Testis (tissue), 2 donors: Measurements from ENCODE around the gene PITX2.

Experiments used
- POLR2A ChIP-seq: fragments of 450-650 bp; IDR thresholded peaks from one replicate; pipeline ENCODE4 v1.6.1; 2017; ENCODE audit warnings: antibody characterized with exemption, mild to moderate bottlenecking, moderate library complexity
- TF ChIP-seq, protein P1 (sequence below), 3 experiments: fragments of 450-650 bp in 2 of 3; fragments of 200-600 bp in 1 of 3; sonication (generic) in 1 of 3; IDR thresholded peaks; one replicate each; pipeline ENCODE4 v1.5.1; 2016 to 2019; ENCODE audit warnings: antibody characterized with exemption in 3 of 3, mild to moderate bottlenecking in 2 of 3, moderate library complexity in 1 of 3

DNA sequence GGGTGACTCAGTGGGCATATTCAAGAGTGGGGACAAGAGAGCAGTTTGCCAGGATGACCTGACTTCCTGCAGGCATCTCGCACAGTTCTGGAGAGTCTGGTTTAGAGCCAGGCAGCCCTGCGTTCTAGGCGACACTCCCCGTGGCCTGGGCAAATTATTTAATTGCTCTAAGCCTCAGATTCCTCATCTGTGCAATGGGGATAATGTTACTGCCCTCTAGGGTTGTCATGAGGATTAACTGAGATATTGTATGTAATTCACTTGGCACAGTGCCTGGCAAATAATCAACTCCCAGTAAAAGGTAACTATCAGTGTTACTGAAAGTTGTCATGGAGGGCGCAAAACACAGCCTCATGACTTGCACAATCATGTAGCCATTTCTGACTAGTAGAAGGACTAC is 48.8 kb upstream of the PITX2 start:
- TF ChIP-seq, protein P1, sequence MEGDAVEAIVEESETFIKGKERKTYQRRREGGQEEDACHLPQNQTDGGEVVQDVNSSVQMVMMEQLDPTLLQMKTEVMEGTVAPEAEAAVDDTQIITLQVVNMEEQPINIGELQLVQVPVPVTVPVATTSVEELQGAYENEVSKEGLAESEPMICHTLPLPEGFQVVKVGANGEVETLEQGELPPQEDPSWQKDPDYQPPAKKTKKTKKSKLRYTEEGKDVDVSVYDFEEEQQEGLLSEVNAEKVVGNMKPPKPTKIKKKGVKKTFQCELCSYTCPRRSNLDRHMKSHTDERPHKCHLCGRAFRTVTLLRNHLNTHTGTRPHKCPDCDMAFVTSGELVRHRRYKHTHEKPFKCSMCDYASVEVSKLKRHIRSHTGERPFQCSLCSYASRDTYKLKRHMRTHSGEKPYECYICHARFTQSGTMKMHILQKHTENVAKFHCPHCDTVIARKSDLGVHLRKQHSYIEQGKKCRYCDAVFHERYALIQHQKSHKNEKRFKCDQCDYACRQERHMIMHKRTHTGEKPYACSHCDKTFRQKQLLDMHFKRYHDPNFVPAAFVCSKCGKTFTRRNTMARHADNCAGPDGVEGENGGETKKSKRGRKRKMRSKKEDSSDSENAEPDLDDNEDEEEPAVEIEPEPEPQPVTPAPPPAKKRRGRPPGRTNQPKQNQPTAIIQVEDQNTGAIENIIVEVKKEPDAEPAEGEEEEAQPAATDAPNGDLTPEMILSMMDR (IDR thresholded peaks at IDR 0.05) = no peak
- no peak for TF ChIP-seq POLR2A
